ENCODE data around the gene YBEY.

The YBEY gene

DNA sequence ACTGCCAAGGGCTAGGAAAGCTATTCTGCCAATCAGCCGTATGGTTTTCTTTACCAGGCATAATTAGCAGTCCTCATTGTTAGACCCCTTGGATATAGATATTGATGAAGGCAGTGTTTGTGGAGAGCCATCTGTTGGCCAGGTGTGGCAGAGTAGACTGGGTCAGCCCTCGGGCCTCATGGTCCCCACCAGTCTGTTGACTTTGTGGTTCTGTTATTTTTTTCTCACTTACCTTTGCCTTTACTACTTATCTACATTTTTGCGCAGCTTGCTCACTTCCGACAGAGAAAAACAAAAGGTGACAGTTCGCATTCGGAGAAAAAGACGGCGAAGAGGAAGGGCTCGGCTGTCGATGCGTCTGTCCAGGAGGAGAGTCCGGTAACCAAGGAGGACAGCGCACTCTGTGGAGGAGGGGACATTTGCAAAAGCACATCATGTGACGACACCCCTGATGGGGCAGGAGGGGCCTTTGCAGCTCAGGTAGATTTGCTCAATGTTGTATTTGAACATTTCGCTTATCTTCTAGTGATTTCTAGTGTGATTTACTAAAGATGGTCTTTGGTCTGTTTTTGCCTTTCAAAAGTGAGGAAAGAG is 40.1 kb downstream of the YBEY start:
- Histone ChIP-seq H3K9ac (ENCODE audit: low read length) (no peak overlapping the region), H3K36me3 (ENCODE audit: control insufficient read depth, insufficient read depth, low read length) (peaks cover 13% of the 10 kb centered on the region), H3K4me1 (ENCODE audit: control insufficient read depth, insufficient read depth, low read length) (peaks cover 14% of the 10 kb centered on the region), H3K4me3 (ENCODE audit: low read length) (no peak overlapping the region), H3K27me3 (ENCODE audit: control insufficient read depth, insufficient read depth, low read length) (no peaks in the 10 kb centered on the region), H3K27ac (ENCODE audit: low read depth, low read length) (no peak overlapping the region)

DNA sequence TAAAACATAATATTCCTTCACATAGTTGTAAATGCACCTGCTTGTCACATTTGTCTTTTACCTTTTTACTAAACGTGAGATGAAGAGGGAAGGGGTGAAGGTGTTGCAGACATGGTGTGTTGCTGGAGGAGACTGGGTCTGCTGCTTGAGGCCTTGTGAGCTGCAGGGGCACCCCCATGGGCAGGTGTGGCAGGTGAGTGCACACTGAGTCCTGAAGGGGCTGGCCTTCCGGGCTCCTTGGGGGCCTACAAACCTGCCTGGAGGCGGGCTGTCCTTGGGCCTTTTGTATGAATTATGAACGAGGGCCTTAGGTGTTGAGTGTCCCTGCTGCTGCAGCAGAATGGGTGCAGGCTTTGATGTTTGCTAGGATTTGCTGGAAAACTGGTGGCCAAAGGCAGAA is 41.6 kb downstream of the YBEY start:
- H3K4me3 ChIP-seq (ENCODE audit: low read length): no peak overlapping the region
- no peaks in the 10 kb centered on the region for H3K27me3 ChIP-seq (ENCODE audit: control insufficient read depth, insufficient read depth, low read length)
- peaks cover 13% of the 10 kb centered on the region for H3K36me3 ChIP-seq (ENCODE audit: control insufficient read depth, insufficient read depth, low read length)
- H3K27ac ChIP-seq (ENCODE audit: low read depth, low read length): no peak overlapping the region
- H3K4me1 ChIP-seq (ENCODE audit: control insufficient read depth, insufficient read depth, low read length): peaks cover 10% of the 10 kb centered on the region
- H3K9ac ChIP-seq (ENCODE audit: low read length): no peak overlapping the region

GRCh38 chr21:46328151-46328550 is 42.0 kb downstream of the YBEY start:
- Histone ChIP-seq H3K9ac (ENCODE audit: low read length) (no peak overlapping the region), H3K36me3 (ENCODE audit: control insufficient read depth, insufficient read depth, low read length) (peaks cover 13% of the 10 kb centered on the region), H3K4me3 (ENCODE audit: low read length) (no peak overlapping the region), H3K27me3 (ENCODE audit: control insufficient read depth, insufficient read depth, low read length) (no peaks in the 10 kb centered on the region), H3K4me1 (ENCODE audit: control insufficient read depth, insufficient read depth, low read length) (peaks cover 6% of the 10 kb centered on the region), H3K27ac (ENCODE audit: low read depth, low read length) (no peak overlapping the region)

- Histone ChIP-seq H3K27ac (ENCODE audit: low read depth, low read length) (no peak overlapping the region), H3K36me3 (ENCODE audit: control insufficient read depth, insufficient read depth, low read length) (peaks cover 17% of the 10 kb centered on the region), H3K4me3 (ENCODE audit: low read length) (no peak overlapping the region), H3K4me1 (ENCODE audit: control insufficient read depth, insufficient read depth, low read length) (peaks cover 5% of the 10 kb centered on the region), H3K27me3 (ENCODE audit: control insufficient read depth, insufficient read depth, low read length) (no peaks in the 10 kb centered on the region), H3K9ac (ENCODE audit: low read length) (no peak overlapping the region)
These were observed 43.7 kb downstream of the YBEY start for GRCh38 chr21:46329796-46330195.

DNA sequence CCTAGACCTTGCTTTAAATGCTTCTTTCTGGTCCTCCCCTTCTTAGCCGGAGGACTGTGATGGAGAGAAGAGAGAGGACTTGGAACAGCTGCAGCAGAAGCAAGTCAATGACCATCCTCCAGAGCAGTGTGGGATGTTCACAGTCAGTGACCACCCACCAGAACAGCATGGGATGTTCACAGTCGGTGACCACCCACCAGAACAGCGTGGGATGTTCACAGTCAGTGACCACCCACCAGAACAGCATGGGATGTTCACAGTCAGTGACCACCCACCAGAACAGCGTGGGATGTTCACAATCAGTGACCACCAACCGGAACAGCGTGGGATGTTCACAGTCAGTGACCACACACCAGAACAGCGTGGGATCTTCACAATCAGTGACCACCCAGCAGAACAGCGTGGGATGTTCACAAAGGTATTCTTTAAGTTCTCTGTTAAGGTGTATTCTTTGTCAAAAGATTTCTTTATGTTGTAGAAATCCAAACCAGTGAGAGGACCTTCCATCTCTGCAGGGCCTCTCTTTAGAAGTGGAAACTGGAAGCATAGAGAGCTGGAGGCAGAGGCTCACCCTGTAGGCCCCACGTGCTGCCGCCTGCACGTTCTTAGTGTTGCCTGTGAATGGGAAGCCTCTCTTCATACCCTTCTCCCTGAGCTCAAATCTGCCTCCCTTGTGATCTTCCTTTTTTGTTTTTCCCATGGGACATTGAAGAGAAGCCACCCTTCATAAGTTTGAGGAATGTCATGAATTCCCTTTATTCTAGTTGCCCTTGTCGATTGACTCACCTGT is 48.4 kb downstream of the YBEY start:
- H3K4me3 ChIP-seq (ENCODE audit: low read length): no peak overlapping the region
- no peaks in the 10 kb centered on the region for H3K4me1 ChIP-seq (ENCODE audit: control insufficient read depth, insufficient read depth, low read length)
- H3K9ac ChIP-seq (ENCODE audit: low read length): no peak overlapping the region
- no peaks in the 10 kb centered on the region for H3K27me3 ChIP-seq (ENCODE audit: control insufficient read depth, insufficient read depth, low read length)
- no peak overlapping the region for H3K27ac ChIP-seq (ENCODE audit: low read depth, low read length)
- peaks cover 21% of the 10 kb centered on the region for H3K36me3 ChIP-seq (ENCODE audit: control insufficient read depth, insufficient read depth, low read length)

DNA sequence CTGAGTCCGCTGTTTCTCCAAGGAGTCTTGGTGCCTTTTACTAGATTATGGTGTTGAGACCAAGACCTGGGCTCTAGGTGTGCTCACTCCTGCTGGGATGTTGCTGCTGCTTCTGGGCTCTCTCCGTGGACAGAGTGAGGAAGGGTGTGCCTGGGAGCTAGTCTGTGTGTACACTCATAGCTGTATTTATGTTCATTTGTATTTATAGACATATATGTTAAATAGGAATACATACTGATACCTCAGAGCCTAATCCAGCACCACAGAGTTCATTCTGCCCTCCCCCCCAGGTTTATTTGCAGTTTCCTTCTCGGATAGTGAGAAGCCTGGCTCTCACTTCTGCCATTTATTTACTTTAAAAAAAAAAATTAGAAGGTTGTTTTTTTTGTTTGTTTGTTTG is 50.5 kb downstream of the YBEY start:
- H3K27me3 ChIP-seq (ENCODE audit: control insufficient read depth, insufficient read depth, low read length): no peaks in the 10 kb centered on the region
- no peak overlapping the region for H3K9ac ChIP-seq (ENCODE audit: low read length)
- H3K4me1 ChIP-seq (ENCODE audit: control insufficient read depth, insufficient read depth, low read length): no peaks in the 10 kb centered on the region
- peaks cover 18% of the 10 kb centered on the region for H3K36me3 ChIP-seq (ENCODE audit: control insufficient read depth, insufficient read depth, low read length)
- H3K4me3 ChIP-seq (ENCODE audit: low read length): no peak overlapping the region
- no peak overlapping the region for H3K27ac ChIP-seq (ENCODE audit: low read depth, low read length)

DNA sequence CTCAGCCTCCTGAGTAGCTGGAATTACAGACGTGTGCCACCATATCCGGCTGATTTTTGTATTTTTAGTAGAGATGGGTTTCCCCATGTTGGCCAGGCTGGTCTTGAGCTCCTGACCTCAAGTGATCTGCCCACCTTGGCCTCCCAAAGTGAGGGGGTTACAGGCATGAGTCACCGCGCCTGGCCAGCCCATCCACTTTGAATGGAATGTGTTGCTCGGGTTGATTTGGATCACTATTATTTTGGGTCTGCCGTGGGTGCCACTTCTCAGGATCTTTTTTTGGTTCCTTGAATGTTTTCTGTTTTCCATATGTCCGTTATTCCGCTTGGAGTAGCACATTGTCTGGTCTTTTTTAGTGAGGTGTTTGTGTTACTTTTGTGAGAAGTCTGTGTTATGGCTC is 54.9 kb downstream of the YBEY start:
- Histone ChIP-seq H3K4me1 (ENCODE audit: control insufficient read depth, insufficient read depth, low read length) (no peaks in the 10 kb centered on the region), H3K27ac (ENCODE audit: low read depth, low read length) (no peak overlapping the region), H3K4me3 (ENCODE audit: low read length) (no peak overlapping the region), H3K36me3 (ENCODE audit: control insufficient read depth, insufficient read depth, low read length) (peaks cover 10% of the 10 kb centered on the region), H3K27me3 (ENCODE audit: control insufficient read depth, insufficient read depth, low read length) (no peaks in the 10 kb centered on the region), H3K9ac (ENCODE audit: low read length) (no peak overlapping the region)

GRCh38 chr21:46344219-46344915 is 58.2 kb downstream of the YBEY start:
- no peak overlapping the region for H3K4me3 ChIP-seq (ENCODE audit: low read length)
- no peaks in the 10 kb centered on the region for H3K4me1 ChIP-seq (ENCODE audit: control insufficient read depth, insufficient read depth, low read length)
- no peak overlapping the region for H3K9ac ChIP-seq (ENCODE audit: low read length)
- peaks cover 12% of the 10 kb centered on the region for H3K36me3 ChIP-seq (ENCODE audit: control insufficient read depth, insufficient read depth, low read length)
- no peaks in the 10 kb centered on the region for H3K27me3 ChIP-seq (ENCODE audit: control insufficient read depth, insufficient read depth, low read length)
- H3K27ac ChIP-seq (ENCODE audit: low read depth, low read length): no peak overlapping the region

DNA sequence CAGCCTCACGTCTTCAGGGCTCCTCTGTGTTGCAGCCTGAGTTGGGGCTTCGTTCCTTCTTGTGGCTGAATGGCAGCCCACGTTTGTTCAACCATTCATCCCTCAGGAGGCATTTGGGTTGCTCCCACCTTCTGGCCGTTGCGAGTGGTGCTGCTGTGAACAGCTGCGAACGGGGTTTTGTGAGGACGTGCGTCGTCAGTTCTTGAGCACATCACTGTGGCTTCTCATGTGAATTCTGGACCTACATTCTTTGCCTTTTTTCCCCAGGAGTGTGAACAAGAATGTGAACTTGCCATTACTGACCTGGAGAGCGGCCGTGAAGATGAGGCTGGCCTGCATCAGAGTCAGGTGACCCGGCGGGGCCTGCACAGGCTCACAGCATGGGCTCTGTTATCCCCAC is 59.7 kb downstream of the YBEY start:
- Histone ChIP-seq H3K27me3 (ENCODE audit: control insufficient read depth, insufficient read depth, low read length) (no peaks in the 10 kb centered on the region), H3K4me3 (ENCODE audit: low read length) (no peak overlapping the region), H3K36me3 (ENCODE audit: control insufficient read depth, insufficient read depth, low read length) (peaks cover 20% of the 10 kb centered on the region), H3K9ac (ENCODE audit: low read length) (no peak overlapping the region), H3K27ac (ENCODE audit: low read depth, low read length) (no peak overlapping the region), H3K4me1 (ENCODE audit: control insufficient read depth, insufficient read depth, low read length) (no peaks in the 10 kb centered on the region)

DNA sequence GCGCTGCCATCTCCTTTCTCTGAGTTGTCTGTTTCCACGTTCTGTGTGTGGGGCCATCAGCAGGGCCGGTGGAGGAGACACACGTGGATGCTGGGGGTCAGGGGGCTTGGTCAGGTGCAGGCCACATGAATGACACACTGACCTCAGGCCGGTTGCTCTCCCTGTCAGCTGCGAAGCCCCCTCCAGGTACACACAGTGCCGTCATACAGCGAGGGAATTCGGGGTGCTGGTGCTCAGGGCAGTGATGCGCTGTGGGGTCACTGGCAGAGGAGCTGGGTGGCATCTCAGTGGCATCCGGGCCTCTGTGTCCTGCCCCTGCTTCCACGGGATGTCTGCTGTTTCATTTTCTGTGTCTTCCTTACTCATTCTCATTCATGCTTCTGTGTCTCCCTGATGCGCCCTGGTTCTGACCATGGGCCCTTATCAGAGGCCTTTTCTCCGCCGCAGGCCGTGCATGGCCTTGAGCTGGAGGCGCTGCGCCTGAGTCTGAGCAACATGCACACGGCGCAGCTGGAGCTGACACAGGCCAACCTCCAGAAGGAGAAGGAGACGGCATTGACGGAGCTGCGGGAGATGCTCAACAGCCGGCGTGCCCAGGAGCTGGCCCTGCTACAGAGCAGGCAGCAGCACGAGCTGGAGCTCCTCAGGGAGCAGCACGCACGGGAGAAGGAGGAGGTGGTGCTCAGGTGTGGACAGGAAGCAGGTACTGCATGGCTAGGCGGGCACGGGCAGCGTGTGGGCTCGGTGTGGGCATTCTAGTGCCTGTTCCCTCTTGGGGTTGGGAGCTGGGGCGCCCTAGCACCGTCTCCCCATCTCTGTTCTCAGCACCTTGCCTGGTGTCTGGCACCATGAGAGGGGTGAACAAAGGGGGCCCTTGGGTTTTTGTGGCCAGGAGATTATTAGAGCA is 60.4 kb downstream of the YBEY start:
- Histone ChIP-seq H3K36me3 (ENCODE audit: control insufficient read depth, insufficient read depth, low read length) (peaks cover 25% of the 10 kb centered on the region), H3K4me3 (ENCODE audit: low read length) (no peak overlapping the region), H3K4me1 (ENCODE audit: control insufficient read depth, insufficient read depth, low read length) (no peaks in the 10 kb centered on the region), H3K27me3 (ENCODE audit: control insufficient read depth, insufficient read depth, low read length) (no peaks in the 10 kb centered on the region), H3K27ac (ENCODE audit: low read depth, low read length) (no peak overlapping the region), H3K9ac (ENCODE audit: low read length) (no peak overlapping the region)

GRCh38 chr21:46347203-46347550 is 61.0 kb downstream of the YBEY start:
- H3K4me1 ChIP-seq (ENCODE audit: control insufficient read depth, insufficient read depth, low read length): no peaks in the 10 kb centered on the region
- no peak overlapping the region for H3K4me3 ChIP-seq (ENCODE audit: low read length)
- no peak overlapping the region for H3K9ac ChIP-seq (ENCODE audit: low read length)
- no peaks in the 10 kb centered on the region for H3K27me3 ChIP-seq (ENCODE audit: control insufficient read depth, insufficient read depth, low read length)
- no peak overlapping the region for H3K27ac ChIP-seq (ENCODE audit: low read depth, low read length)
- peaks cover 28% of the 10 kb centered on the region for H3K36me3 ChIP-seq (ENCODE audit: control insufficient read depth, insufficient read depth, low read length)
